ENCODE data around the gene CELF2.

CELF2 gene

DNA sequence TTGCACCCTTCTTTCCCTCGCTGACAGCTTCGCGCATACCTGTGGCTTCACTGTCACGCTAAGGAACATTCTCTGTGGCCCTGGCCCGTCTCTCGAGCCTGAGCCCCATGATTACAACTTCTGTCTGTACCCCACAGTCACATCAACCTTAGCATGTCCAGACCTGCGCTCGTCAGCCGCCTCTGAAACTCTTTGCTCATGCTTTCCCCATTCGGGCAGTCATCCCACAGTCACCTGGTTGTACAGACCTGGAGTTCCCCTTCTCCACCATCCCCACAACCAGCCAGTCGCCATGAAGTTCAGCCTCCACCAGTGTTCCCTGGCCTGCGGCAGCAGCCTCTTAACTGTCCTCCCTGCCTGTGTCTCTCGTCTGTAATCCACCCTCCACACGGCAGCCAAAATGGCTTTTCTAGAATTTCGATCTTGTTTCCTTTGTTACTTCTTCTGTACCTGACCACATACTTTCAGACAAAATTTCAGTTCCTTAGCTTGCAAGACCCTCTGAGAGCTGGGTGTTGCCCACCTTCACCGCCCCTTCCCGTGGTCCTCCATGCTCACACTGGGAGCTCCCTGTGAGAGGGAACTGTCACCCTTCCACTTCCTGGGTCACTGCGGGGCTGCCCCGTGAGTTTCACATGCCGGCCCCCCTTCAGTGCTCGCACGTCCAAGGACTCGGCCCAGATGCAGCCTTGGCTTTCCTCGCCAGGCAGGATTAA is 229.2 kb downstream of the CELF2 start:
- H3K27me3 ChIP-seq (ENCODE audit: low read depth, low read length), result no peaks in the 10 kb centered on the region
- H3K4me3 ChIP-seq (ENCODE audit: low read depth in 1 of 2, low read length in 2 of 2), result no peak overlapping the region
- H3K9me3 ChIP-seq (ENCODE audit: control insufficient read depth in 1 of 2, low read length in 2 of 2), result no peaks in the 10 kb centered on the region
- H3K4me1 ChIP-seq (ENCODE audit: control insufficient read depth in 1 of 2, insufficient read depth in 2 of 2, low read length in 2 of 2), result peaks cover 0 to 6% of the 10 kb centered on the region in 2 donors
- H3K36me3 ChIP-seq (ENCODE audit: control insufficient read depth in 1 of 2, insufficient read depth in 2 of 2, low read length in 2 of 2), result peaks cover 4 to 9% of the 10 kb centered on the region in 2 donors
- no peak overlapping the region for H3K27ac ChIP-seq (ENCODE audit: low read length)

DNA sequence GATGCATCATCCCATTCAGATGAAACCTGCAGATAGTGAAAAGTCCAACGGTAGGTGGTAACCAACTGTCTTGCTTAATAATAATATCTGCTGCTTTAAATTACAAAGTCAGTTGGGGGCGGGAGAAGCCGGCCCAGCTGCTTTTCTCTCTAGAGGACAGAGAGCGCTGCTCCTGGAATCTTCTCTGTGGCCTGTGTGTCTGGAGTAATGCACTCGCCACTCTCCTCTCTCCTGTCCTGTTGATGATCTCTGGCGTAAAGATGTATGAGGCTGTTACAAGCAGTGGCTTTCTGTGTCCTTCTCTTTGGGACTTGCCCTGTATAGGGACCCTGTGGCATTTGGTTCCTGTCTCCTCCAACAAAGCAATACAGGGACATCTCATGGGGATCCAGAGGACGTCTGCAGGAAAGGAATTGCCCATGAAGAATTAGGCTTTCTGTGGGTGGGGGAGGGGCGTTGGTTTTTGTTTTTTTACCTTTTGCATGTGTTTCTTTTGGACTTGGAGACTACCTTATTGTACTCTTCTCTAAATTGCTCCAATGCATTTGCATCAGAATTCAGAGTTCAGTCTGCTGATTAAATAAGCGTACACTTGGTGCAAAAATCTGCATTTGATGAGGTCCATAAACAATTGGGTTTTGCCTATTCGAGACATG is 231.6 kb downstream of the CELF2 start:
- Histone ChIP-seq H3K27ac (ENCODE audit: low read length) (no peak overlapping the region), H3K4me3 (ENCODE audit: low read depth in 1 of 2, low read length in 2 of 2) (no peak overlapping the region), H3K4me1 (ENCODE audit: control insufficient read depth in 1 of 2, insufficient read depth in 2 of 2, low read length in 2 of 2) (no peaks in the 10 kb centered on the region), H3K36me3 (ENCODE audit: control insufficient read depth in 1 of 2, insufficient read depth in 2 of 2, low read length in 2 of 2) (peaks cover 14% of the 10 kb centered on the region in 2 donors), H3K9me3 (ENCODE audit: control insufficient read depth in 1 of 2, low read length in 2 of 2) (no peaks in the 10 kb centered on the region), H3K27me3 (ENCODE audit: low read depth, low read length) (no peaks in the 10 kb centered on the region)

DNA sequence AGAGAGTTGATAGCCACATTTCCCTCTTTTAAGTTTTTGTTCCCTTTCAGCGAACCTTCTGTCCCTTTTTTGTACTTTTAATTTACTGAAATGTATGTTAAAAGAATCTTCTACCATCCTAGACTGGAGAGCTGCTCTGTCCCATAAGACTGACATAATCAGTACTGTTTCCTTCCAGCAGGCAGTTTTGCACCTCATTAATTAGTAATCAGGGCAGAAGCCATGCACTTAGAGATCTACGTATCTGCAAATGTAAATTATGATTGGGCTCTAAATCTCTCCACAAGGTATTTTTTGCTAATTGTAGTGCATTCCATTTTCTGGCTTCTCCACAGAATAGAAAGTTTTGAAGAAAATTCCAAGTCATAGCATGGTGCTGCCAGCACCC is 232.1 kb downstream of the CELF2 start:
- no peak overlapping the region for H3K27ac ChIP-seq (ENCODE audit: low read length)
- no peak overlapping the region for H3K4me3 ChIP-seq (ENCODE audit: low read depth in 1 of 2, low read length in 2 of 2)
- no peaks in the 10 kb centered on the region for H3K9me3 ChIP-seq (ENCODE audit: control insufficient read depth in 1 of 2, low read length in 2 of 2)
- no peaks in the 10 kb centered on the region for H3K4me1 ChIP-seq (ENCODE audit: control insufficient read depth in 1 of 2, insufficient read depth in 2 of 2, low read length in 2 of 2)
- H3K36me3 ChIP-seq (ENCODE audit: control insufficient read depth in 1 of 2, insufficient read depth in 2 of 2, low read length in 2 of 2), result peaks cover 14% of the 10 kb centered on the region in 2 donors
- no peaks in the 10 kb centered on the region for H3K27me3 ChIP-seq (ENCODE audit: low read depth, low read length)

DNA sequence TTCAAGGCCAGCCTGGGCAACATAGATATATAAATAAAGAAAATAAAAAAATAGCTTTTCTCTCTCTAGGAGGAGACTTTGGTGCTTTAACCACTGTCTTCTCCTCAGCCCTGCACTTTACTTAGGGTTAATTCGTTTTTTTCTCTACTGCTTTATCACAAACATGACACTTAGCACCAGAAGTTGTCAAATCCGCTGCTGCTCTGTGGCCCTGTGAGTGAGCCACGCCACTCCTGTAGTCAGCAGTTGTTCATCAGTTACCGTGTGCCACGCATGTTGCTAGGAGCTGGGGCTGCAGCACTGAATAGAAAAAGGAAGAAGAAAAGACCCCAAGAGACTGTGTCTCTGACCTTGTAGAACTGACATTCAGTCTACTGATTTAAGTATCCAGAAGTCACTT is 232.6 kb downstream of the CELF2 start:
- H3K36me3 ChIP-seq (ENCODE audit: control insufficient read depth in 1 of 2, insufficient read depth in 2 of 2, low read length in 2 of 2), result peaks cover 14 to 18% of the 10 kb centered on the region in 2 donors
- no peaks in the 10 kb centered on the region for H3K27me3 ChIP-seq (ENCODE audit: low read depth, low read length)
- H3K4me1 ChIP-seq (ENCODE audit: control insufficient read depth in 1 of 2, insufficient read depth in 2 of 2, low read length in 2 of 2), result no peaks in the 10 kb centered on the region
- no peak overlapping the region for H3K4me3 ChIP-seq (ENCODE audit: low read depth in 1 of 2, low read length in 2 of 2)
- no peak overlapping the region for H3K27ac ChIP-seq (ENCODE audit: low read length)
- no peaks in the 10 kb centered on the region for H3K9me3 ChIP-seq (ENCODE audit: control insufficient read depth in 1 of 2, low read length in 2 of 2)

DNA sequence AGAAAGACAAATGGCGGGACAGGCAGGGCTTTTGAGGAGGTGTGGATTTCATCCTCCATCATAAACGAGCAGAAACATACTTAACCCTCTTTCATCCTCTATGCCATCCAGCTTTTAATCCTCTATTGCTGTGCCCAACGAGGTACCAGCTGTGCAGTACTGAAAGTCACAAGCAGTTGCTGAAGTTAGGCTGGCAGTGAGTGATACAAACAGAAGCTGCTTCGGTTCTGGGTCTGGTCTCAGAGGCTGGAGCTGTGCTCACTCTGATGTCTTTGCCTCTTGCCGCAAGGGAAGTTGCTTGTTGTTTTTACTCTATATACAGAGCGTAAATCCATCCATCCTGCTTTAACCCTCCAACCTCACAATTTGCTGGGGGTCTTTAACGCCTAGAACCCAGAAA is 235.2 kb downstream of the CELF2 start:
- Histone ChIP-seq H3K36me3 (ENCODE audit: control insufficient read depth in 1 of 2, insufficient read depth in 2 of 2, low read length in 2 of 2) (peaks cover 13 to 26% of the 10 kb centered on the region in 2 donors), H3K27ac (ENCODE audit: low read length) (no peak overlapping the region), H3K9me3 (ENCODE audit: control insufficient read depth in 1 of 2, low read length in 2 of 2) (no peaks in the 10 kb centered on the region), H3K4me3 (ENCODE audit: low read depth in 1 of 2, low read length in 2 of 2) (no peak overlapping the region), H3K27me3 (ENCODE audit: low read depth, low read length) (no peaks in the 10 kb centered on the region), H3K4me1 (ENCODE audit: control insufficient read depth in 1 of 2, insufficient read depth in 2 of 2, low read length in 2 of 2) (no peaks in the 10 kb centered on the region)

DNA sequence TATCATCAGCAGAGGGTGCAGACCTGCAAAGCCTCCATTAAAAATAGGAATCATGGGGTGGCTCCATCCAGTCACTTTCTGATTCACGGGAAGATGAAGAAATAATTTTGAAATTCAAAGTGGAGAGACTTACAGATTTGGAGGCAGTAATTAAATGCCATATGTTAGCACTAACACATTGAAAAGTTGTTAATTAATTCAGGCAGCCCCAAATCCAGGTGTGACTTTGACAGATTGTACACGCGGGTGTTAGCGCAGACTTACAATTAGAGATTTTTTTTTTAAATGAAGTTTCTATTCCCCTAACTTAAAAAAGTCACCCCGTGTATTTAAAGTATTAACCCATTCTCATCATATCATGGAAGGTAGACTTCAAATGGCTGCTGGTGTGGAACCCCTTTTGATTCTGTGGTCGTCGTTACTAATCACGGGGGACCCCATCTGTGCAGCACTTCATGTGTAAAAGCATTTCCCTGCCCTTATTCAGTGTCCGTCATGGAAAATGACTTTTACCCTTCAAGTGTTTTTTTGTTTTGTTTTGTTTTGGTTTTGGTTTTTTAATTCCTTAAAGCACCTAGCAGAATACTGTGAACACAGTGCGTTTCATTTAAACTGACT is 235.8 kb downstream of the CELF2 start:
- Histone ChIP-seq H3K27ac (ENCODE audit: low read length) (no peak overlapping the region), H3K9me3 (ENCODE audit: control insufficient read depth in 1 of 2, low read length in 2 of 2) (no peaks in the 10 kb centered on the region), H3K27me3 (ENCODE audit: low read depth, low read length) (no peaks in the 10 kb centered on the region), H3K4me3 (ENCODE audit: low read depth in 1 of 2, low read length in 2 of 2) (no peak overlapping the region), H3K36me3 (ENCODE audit: control insufficient read depth in 1 of 2, insufficient read depth in 2 of 2, low read length in 2 of 2) (peaks cover 18 to 32% of the 10 kb centered on the region in 2 donors), H3K4me1 (ENCODE audit: control insufficient read depth in 1 of 2, insufficient read depth in 2 of 2, low read length in 2 of 2) (no peaks in the 10 kb centered on the region)

DNA sequence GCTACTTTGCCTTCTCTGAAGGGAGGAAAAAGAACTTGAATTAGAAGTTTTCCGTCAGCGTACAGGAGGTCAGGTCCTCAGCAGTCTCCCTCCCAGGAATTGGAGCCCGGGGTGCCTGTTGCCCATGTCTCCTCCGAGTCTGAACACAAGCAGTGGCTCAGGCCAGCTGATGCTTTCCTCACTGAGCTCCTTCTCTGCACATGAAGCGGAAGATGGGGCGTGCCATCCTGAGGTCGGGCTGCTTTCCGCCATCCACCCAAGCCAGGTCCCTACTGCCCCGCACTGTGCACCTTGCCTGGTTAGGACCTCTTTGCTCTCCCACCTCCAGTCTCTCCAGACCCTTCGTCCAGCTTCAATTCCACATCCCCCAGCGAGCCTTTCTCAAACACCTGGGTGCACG is 237.5 kb downstream of the CELF2 start:
- Histone ChIP-seq H3K36me3 (ENCODE audit: control insufficient read depth in 1 of 2, insufficient read depth in 2 of 2, low read length in 2 of 2) (peaks cover 31 to 45% of the 10 kb centered on the region in 2 donors), H3K27me3 (ENCODE audit: low read depth, low read length) (no peaks in the 10 kb centered on the region), H3K4me1 (ENCODE audit: control insufficient read depth in 1 of 2, insufficient read depth in 2 of 2, low read length in 2 of 2) (no peaks in the 10 kb centered on the region), H3K9me3 (ENCODE audit: control insufficient read depth in 1 of 2, low read length in 2 of 2) (no peaks in the 10 kb centered on the region), H3K27ac (ENCODE audit: low read length) (no peak overlapping the region), H3K4me3 (ENCODE audit: low read depth in 1 of 2, low read length in 2 of 2) (no peak overlapping the region)

DNA sequence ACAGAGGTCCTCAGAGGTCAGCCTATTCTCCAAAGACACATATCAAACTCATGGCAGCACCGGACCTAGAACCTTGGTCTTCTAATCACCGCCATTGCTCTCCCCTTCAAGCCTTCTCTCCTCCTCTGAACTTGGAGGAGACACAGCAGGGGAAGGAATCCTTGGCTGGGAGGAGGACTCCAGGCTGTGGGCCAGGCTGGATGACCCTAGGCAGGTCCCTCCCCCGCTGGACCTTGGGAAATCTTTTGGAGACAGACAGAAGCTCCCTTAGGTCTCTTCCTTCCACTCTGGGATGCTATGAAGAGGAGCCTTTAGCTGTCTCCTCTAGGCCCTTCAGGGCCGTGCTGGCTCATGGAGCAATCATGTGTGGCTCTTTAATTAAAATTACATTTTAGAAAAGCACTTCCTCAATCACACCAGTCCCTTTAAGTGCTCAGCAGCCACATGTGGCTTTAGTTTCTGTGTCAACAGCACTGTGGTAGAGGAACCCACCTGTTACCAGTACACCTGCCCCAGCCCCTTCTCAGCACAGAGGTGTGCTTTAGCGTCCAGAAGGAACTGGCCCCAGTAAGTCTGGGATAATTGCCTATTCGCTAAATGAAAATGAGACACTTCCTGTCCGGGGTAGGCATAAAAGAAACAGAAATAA is 238.2 kb downstream of the CELF2 start:
- no peaks in the 10 kb centered on the region for H3K9me3 ChIP-seq (ENCODE audit: control insufficient read depth in 1 of 2, low read length in 2 of 2)
- H3K36me3 ChIP-seq (ENCODE audit: control insufficient read depth in 1 of 2, insufficient read depth in 2 of 2, low read length in 2 of 2), result peaks cover 34 to 45% of the 10 kb centered on the region in 2 donors
- H3K27ac ChIP-seq (ENCODE audit: low read length), result no peak overlapping the region
- no peaks in the 10 kb centered on the region for H3K4me1 ChIP-seq (ENCODE audit: control insufficient read depth in 1 of 2, insufficient read depth in 2 of 2, low read length in 2 of 2)
- H3K4me3 ChIP-seq (ENCODE audit: low read depth in 1 of 2, low read length in 2 of 2), result no peak overlapping the region
- H3K27me3 ChIP-seq (ENCODE audit: low read depth, low read length), result no peaks in the 10 kb centered on the region

GRCh38 chr10:11256896-11257295 is 239.2 kb downstream of the CELF2 start:
- Histone ChIP-seq H3K36me3 (ENCODE audit: control insufficient read depth in 1 of 2, insufficient read depth in 2 of 2, low read length in 2 of 2) (peaks cover 41 to 45% of the 10 kb centered on the region in 2 donors), H3K4me1 (ENCODE audit: control insufficient read depth in 1 of 2, insufficient read depth in 2 of 2, low read length in 2 of 2) (peaks cover 4 to 6% of the 10 kb centered on the region in 2 donors), H3K27me3 (ENCODE audit: low read depth, low read length) (no peaks in the 10 kb centered on the region), H3K27ac (ENCODE audit: low read length) (no peak overlapping the region), H3K9me3 (ENCODE audit: control insufficient read depth in 1 of 2, low read length in 2 of 2) (no peaks in the 10 kb centered on the region), H3K4me3 (ENCODE audit: low read depth in 1 of 2, low read length in 2 of 2) (no peak overlapping the region)

GRCh38 chr10:11257440-11258090 is 239.9 kb downstream of the CELF2 start:
- no peaks in the 10 kb centered on the region for H3K9me3 ChIP-seq (ENCODE audit: control insufficient read depth in 1 of 2, low read length in 2 of 2)
- H3K36me3 ChIP-seq (ENCODE audit: control insufficient read depth in 1 of 2, insufficient read depth in 2 of 2, low read length in 2 of 2), result peaks cover 40 to 43% of the 10 kb centered on the region in 2 donors
- H3K27me3 ChIP-seq (ENCODE audit: low read depth, low read length), result no peaks in the 10 kb centered on the region
- H3K4me3 ChIP-seq (ENCODE audit: low read depth in 1 of 2, low read length in 2 of 2), result no peak overlapping the region
- H3K27ac ChIP-seq (ENCODE audit: low read length), result no peak overlapping the region
- peaks cover 6 to 9% of the 10 kb centered on the region in 2 donors for H3K4me1 ChIP-seq (ENCODE audit: control insufficient read depth in 1 of 2, insufficient read depth in 2 of 2, low read length in 2 of 2)

GRCh38 chr10:11260170-11260569 is 242.5 kb downstream of the CELF2 start:
- Histone ChIP-seq H3K4me3 (ENCODE audit: low read depth in 1 of 2, low read length in 2 of 2) (no peak overlapping the region), H3K27me3 (ENCODE audit: low read depth, low read length) (no peaks in the 10 kb centered on the region), H3K4me1 (ENCODE audit: control insufficient read depth in 1 of 2, insufficient read depth in 2 of 2, low read length in 2 of 2) (peaks cover 6 to 14% of the 10 kb centered on the region in 2 donors), H3K36me3 (ENCODE audit: control insufficient read depth in 1 of 2, insufficient read depth in 2 of 2, low read length in 2 of 2) (peaks cover 32 to 40% of the 10 kb centered on the region in 2 donors), H3K27ac (ENCODE audit: low read length) (no peak overlapping the region), H3K9me3 (ENCODE audit: control insufficient read depth in 1 of 2, low read length in 2 of 2) (no peaks in the 10 kb centered on the region)
